Epithelial cell of prostate (primary cell): ENCODE results near the gene MEIS1.

Experiments used
- DNase-seq: peaks from one replicate; pipeline ENCODE4 v3.0.0-alpha.2; 2011; ENCODE audit warnings: low read depth, low spot score
- H3K27ac ChIP-seq: fragments of 450-650 bp; 2 replicates; pipeline ENCODE4 v1.5.1; 2017; ENCODE audit warnings: mild to moderate bottlenecking

The MEIS1 gene

DNA sequence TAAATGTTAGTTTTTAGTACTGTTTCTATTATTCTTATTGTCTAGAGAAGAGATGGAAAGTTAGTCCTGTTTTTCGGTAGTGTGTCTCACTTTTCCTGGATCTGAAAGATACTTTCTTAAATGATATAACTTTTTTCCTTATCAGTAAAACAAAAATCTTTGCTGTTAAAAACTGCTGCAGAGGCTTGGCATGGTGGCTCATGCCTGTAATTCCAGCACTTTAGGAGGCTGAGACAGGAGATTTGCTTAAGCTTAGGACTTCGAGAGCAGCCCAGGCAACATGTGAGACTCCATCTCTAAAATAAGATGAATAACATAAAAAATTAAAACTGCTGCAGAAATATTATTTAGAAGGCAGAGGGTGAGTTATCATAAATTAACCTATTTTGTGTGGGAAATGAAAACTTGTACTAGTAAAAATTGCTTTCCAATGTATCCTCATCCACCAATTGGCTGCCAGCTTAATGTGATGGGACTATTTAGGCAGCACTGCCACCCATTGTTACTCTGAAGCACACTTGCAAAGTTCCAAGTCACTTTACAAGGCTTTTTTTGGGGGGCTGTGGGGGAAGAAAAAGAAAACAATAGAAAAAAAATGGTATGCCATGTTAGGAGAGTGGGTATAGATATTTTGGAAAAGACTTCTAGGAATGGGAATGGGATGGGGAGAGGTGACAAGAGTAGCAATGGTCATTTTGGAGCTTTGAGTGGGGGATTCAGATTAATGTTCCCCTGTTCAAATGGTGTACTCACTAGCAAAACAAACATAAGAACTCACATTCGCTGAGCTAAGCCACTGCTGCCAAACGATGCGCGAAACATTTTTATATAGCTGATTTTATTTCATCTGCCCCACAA is 62.7 kb downstream of the MEIS1 start:
- DNase-seq = no peak
- H3K27ac ChIP-seq = no peak overlapping the region

DNA sequence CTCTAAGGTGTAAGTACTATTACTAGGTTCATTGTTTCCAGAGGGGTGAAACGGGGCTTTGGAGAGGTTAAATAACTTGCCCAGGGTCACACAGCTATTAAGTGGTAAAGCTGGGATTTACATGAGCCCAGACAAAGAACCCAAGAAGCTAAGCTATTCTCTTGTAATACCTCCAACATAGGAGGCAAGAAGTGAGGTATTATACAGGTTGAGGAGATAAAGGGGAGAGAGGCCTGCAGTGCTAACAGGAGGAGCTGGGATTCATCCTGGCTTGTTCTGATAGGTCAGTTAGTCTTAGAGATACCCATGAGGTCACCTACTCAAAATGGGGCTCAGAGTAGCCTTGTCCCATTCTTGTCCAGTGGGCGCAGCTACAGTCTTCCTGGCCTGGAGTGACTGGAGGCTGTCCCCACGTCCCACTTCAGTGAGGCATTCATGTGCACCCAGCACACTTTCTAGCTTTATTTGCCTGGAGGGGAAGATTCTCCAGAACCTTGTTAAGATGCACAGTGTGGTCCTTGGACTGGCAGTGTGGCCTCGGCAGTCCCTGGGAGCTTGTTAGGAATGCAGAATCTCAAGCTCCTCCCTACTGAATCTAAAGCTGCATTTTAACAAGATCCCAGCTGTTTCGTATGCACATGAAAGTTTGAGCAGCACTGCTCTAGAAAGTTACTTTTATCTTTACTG is 63.5 kb downstream of the MEIS1 start:
- no peak for DNase-seq
- H3K27ac ChIP-seq = no peak overlapping the region

DNA sequence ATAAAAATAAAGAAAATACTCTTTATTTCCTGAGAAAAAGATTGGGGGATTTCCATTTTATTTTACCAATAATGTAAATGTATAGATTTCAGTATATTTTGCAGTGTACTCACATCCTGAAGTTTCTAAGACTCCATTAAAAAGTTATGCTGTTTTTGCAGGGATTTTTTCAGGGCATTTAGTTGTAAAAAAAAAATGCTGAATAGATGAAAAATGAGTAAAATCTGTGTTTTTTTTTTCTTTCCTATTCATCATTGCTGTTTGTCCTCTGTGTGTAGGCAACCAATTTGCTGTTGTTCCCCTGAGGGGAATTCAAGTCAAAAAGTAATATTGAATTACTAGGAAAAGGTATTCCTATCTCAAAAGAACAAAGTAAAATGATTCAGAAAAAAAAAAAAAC is 66.3 kb downstream of the MEIS1 start:
- no peak for DNase-seq

DNA sequence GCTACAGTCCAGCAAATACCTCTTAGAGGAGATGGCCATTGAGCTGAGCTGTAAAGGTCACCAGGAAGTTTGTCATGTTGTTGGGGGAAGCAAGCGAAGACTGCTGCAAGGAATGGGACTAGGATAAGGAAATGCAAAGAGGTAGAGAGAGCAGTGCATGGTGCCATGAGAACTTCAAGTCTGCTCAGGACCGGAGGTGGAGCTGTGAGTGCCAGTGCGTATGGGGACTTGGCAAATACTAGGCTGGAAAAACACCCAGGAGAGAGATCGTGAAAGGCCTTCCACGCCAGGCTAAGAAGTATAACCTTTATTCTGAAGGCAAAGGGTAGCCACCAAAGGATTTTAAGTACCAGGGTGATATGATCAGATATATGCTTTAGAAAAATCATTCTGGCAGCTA is 71.3 kb downstream of the MEIS1 start:
- H3K27ac ChIP-seq = no peak overlapping the region
- DNase-seq = no peak

More for the DNA sequence above, 66.3 kb downstream of the MEIS1 start:
- no peak overlapping the region for H3K27ac ChIP-seq

DNA sequence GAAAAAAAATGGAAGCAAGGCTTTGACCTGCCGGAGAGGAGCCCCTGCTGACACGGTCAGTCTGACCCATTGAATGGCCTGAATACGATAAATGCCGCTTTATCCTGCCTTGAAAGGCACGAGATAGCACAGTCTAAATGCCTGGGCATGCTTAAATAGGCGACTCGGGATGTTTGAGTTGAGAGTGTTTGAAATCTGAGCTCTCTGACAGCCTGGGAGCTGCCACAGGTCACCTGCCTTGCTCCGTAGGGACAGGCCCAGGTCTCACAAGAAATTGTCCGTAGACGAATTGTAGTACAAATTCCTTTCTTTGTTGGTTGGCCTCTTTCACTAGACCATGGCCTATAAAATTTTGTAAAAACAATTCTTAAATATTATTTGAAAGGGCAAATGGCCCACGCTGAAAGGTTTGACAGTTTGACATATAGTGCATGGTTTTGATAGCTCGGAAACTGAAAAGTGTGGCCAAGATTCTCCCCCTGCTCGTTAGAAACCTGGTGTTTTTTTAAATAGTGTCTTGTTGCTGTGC is 72.8 kb downstream of the MEIS1 start:
- DNase-seq = no peak
- H3K27ac ChIP-seq = no peak overlapping the region

DNA sequence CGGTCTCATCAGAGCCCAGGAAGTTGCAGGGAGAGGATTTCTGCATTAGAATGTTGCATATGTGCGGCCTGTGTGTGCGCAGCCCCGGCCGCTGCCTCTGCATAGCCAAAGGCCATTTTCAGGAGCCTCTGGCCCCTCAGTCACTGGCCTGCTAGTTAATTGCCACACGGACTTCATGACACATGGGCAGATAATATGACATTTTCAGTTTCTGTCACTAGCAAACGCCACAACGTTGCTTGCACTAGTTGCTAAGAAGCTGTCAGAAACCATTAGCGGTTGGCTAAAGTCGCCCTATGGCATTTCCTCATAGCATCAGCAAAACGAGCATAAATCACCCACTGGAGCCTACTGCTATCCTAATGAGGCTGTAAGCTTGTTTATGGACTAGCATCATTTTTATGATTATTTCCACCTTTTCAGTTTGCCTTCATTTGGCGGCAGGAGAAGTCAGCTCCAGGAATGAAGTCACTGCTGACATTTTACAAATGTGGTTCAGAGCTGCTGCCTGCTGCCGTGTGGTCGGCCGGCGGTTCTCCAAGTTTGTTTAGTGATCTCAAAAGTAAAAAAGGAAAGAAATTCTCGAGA is 73.7 kb downstream of the MEIS1 start:
- no peak for DNase-seq
- peak overlapping the region; percentile 38 for H3K27ac ChIP-seq

DNA sequence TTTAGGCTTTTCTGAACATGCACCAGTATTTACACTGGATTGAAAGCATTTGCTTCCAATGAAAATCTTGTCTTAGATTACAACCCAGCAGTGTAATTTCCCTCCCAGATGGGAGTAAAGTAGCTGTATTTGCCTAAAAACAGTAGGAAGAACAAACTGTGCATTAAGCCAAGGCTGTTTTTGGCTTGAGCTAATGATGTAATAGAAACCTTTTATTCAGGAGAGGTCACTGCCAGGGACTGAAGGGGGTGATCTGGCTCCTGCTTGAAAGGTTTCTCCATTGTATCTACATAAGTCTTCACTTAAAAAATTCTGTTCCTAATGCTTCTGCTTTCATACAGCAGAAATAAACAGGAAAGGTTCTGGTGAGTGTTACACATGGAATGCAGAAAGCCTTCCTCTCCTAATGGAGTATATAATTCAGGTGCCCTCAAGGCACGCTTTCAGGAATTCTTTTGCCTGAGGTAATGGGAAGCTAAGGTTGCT is 74.4 kb downstream of the MEIS1 start:
- H3K27ac ChIP-seq = peak overlapping the region; percentile 38
- DNase-seq = no peak

DNA sequence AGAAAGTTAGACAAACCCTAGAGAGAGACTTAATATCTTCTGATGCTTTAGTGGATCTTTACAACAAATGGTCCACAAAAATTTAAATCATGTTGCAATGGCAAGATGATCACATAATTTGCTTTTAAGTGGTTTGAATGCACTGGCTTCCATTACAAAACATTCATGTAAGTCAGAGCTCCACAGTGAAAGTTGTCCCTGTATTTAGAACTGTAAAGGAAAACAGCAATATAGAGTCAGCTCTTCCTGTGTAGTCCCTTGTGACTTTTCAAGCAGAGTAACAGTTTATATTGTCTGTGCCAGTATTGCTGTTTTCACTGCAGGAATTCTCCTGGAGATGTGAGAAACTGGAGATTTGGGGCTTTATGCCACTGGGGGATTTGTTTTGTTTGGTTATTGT is 77.7 kb downstream of the MEIS1 start:
- no peak for DNase-seq
- no peak overlapping the region for H3K27ac ChIP-seq

DNA sequence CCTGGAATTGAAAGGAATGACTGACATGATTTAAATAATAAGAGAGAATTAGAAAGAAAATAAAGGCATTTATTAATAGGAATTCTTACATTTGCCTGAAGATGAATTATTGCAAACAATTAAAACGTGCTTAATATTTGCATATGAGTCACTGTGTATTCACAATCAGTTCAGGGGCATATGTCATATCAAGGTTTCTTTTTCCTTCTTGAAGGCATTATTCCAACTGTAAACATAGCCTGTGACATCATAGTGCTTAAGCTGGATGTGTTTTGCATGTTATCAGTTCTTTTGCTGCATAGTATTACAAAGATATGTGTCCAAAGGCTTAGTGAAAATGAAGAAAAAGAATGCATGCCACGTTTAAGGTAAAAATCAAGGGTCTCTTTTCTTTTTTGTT is 80.8 kb downstream of the MEIS1 start:
- no peak overlapping the region for H3K27ac ChIP-seq
- DNase-seq = no peak

DNA sequence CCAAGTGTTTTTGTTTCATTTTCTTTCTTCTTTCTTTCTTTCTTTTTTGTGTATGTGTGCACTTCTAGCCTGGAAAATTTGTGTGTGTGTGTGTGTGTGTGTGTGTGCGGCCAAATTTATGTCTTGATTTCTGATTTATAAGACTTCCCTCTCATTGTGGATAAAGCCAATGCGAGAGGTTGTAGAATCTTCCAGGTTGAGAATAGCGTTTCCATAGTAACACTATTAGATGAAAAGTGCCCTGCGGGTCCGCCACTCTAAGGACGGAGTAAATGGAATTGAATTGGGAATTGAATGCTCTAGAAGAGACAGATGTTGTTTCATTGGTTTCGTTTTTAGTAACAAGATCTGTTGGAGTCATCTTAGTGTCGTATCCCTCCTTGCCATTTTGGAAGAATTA is 81.6 kb downstream of the MEIS1 start:
- no peak overlapping the region for H3K27ac ChIP-seq

DNA sequence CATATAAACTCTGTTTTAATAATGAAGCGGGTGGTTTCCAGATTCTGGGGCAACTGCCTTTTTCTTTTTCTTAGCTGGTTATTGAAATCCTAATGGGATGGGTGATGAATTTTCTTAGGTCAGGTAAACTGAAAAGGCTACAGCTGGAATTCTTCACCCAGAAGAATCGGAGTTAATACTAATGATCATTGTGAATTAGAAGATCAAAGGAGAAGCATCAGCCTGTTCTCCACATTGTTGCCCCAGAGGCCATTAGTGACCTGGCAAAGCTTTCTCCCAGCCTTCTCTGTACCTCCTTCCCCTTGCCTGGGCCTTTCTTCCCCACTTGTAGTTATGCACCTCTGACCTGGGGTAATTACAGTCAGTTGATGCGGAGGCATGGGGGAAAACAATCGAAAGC is 82.8 kb downstream of the MEIS1 start:
- no peak for DNase-seq
- no peak overlapping the region for H3K27ac ChIP-seq

More for the DNA sequence above, 81.6 kb downstream of the MEIS1 start:
- no peak for DNase-seq

DNA sequence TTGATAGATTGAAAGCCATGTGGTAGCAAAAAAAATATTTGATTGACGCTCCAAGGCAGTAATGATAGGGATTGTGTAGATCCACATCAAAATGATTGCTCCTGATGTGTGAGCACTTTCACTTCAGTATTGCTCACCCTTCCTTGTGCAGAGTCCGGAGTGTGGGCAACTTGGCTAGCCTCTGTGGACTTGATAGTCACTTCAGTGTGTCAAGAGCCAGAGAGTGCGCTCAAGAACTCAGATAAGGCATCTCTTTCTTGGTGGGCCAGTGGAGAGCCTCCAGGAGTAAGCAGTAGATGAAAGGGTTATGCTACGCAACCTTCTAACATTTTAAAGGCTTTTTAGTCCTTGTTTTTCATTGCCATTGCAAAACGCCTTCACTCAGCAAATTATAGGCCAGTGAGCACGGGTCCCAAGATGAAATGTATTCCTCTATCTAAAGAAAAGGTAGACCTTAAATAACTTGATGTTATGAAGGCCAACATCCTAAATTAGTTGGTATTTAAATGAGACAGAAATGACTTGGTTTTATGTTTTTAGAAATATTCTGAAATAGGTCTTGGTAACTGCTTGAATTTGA is 84.4 kb downstream of the MEIS1 start:
- no peak for DNase-seq
- H3K27ac ChIP-seq = no peak overlapping the region

DNA sequence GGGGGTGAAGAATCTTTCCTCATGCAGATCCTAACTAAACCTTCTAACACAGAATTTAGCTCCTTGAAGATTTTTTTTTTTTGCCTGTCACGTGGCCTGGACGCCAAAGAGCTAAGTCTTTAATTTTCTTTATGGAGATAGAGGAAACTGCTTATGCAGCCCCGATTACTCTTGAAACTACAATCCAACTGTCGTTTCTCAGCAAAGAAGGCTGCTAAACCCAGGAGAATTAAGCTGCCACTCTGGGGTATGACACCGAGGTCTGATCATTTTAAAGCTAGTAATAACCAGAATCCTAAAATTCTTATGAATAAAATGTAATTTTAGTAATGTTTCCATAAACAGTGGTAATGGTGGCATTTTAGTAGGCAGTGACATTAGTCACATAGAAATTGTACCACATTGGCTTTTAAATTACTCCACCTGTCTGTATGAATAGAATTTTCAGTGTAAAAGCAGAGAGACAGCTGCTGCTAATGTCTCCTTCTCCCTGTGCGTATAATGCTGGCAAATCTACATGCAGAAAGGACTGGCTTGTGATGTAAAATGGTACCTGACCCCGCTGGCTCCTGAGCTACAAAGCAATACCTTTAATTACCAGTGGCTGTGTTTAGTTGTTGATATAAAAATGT is 86.5 kb downstream of the MEIS1 start:
- no peak for DNase-seq
- H3K27ac ChIP-seq = no peak overlapping the region

DNA sequence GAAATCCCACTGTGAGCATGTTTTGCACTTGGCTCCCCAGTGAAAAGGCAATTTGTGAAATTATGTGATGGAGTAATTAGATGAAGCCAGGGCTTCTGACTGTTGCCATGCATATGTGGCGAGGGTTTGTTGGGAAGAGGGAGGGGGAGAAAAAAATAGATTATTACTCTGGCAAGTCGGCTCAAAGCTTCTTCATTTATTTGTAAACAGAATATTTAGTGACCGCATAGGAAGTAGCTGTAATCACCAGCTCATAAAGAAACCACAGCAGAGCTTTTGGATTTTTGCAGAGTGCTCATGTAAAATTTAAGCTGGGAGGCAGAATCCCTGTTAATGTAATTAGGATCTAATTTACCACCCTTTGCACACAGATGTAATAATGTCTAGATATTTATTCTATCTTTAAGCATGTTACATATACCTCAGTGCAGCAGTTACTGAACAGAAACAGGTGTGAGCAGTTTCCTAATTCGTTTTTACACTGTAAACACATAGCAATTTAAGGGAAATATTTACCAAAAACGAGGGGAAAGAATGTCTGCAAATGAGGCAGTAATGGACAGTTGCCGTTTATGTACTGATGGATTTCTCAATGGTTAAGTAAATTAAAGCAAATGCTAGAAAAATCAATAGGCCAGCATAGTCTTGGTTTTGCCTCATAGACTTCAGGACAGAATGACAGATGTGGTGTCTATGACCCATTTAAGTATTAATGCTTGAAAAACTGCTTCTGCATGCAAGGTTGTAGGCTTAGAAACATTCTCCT is 87.9 kb downstream of the MEIS1 start:
- H3K27ac ChIP-seq = no peak overlapping the region
- DNase-seq = no peak

DNA sequence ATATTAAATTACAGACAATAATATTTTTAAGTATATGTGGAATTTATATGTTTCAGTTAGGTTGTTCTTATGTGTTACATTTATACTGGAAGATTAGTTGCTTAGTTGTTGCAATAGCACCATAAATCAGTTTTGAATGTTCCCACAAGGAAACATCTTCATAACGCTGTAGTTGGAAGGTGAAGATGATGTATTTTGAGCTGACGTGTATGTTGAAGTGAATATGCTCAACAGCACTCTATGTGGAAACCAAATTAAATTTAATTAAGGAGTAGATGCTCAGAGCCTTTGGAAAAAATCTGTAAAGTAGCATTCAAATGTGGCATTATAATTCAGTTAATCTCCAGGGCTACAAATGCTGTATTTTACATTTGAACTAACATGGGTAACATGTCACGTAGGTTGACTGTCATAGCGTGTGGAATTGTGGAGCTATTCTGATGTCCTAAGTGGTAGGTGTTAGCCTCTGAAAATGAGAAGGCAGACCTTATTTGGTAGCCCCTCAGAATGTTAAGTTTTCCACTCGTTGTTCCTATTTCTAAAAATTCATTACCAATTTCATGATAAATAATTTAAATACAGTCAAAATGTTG is 88.5 kb downstream of the MEIS1 start:
- H3K27ac ChIP-seq = no peak overlapping the region
- DNase-seq = no peak

DNA sequence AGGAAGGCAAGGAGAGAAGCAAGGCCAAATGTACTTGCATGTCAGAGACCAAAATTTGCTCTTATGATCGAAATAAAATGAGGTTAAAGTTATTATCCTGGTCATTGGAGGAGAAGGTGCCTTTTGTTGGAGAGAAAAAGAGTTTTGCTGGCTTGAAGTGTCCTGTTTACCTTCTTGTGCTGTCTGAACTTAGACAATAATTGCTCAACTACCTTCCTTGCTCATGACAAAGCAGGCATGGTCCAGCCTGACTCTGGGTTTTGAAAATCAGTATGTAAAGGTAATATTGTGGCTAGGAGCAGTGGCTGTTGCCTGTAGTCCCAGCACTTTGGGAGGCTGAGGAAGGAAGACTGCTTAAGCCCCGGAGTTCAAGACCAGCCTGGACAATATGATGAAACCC is 89.1 kb downstream of the MEIS1 start:
- H3K27ac ChIP-seq = no peak overlapping the region

DNA sequence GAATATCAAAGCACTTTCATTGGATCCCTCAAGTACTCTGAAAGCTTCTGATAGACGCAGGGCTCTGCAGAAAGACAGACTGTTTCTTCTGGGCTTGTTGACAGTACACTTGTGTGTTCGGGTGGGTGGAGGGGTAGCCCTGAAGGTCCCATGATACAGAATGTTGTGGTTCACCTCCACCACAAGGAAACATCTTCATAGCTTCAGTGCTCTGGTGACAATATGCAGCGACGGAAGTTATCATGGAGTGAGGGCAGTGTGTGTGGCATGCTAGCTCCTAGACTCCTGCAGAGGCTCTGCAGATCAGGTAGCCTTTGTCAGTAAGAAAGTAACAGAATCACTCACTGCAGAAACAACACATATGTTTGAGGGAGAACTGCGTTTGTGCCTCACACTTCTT is 90.7 kb downstream of the MEIS1 start:
- H3K27ac ChIP-seq = no peak overlapping the region
- DNase-seq = no peak

More for the DNA sequence above, 89.1 kb downstream of the MEIS1 start:
- DNase-seq = no peak

DNA sequence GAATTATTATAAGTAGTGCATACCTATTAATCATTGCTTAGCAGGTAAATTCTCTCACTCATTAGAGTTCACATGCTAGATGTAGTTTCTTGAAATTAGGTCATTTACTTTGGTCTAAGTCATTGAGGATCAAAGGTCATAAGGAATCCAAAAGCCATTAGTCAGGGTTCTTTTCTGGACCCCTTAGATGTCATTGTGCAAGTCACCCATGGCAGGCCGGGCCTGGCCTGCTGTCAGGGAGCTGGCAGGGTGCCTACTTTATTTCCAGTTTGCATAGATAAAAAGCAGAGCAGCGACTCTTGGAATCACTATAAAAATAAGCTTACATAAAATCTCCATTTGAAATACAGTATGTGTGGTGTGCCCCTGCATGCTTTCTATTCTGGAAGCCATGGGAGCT is 91.3 kb downstream of the MEIS1 start:
- H3K27ac ChIP-seq = no peak overlapping the region
- DNase-seq = no peak
